Stimulated activated CD4-positive, alpha-beta T cell treated with anti-CD3 and anti-CD28 coated beads, Interleukin-1b, Interleukin-23, amount 100 ng/mL, for 1 hour (primary cell): Measurements from ENCODE around the gene NANOS3.
"Not testable (repeated sequence)": the region's sequence is repeated elsewhere in the genome, so short reads cannot be mapped to it uniquely, and the experiment has no call there.

ENCODE experiments used
- DNase-seq, 2 donors: peaks; one replicate each; pipeline ENCODE4 v3.0.0-alpha.2; 2020; ENCODE audit warnings: low read depth in 2 of 2

NANOS3 gene

GRCh38 chr19:13920940-13921747 is 44.2 kb downstream of the NANOS3 start:
- DNase-seq = no peak

GRCh38 chr19:13922118-13922517 is 45.2 kb downstream of the NANOS3 start:
- not testable (repeated sequence) for DNase-seq

- DNase-seq = no peak
Observed at GRCh38 chr19:13923194-13923987, 46.5 kb downstream of the NANOS3 start.

- DNase-seq = no peak
Observed at GRCh38 chr19:13926010-13926409, 49.1 kb downstream of the NANOS3 start.

- DNase-seq = no peak
Observed at GRCh38 chr19:13926715-13927114, 49.8 kb downstream of the NANOS3 start.

GRCh38 chr19:13929340-13929739 is 52.4 kb downstream of the NANOS3 start:
- no peak for DNase-seq

GRCh38 chr19:13929956-13930355 is 53.0 kb downstream of the NANOS3 start:
- no peak for DNase-seq
